Skeletal muscle tissue (tissue), 4 donors: ENCODE data around the gene SSBP4. TPM values are rescaled to one million over a fixed set of nuclear protein-coding genes. Genes with fewer than 3 reads are reported as not detected.

Experiments
- H3K27ac ChIP-seq: one replicate; pipeline ENCODE4 v1.7.0; 2013; ENCODE audit warnings: mild to moderate bottlenecking, low read depth, low read length, inconsistent platforms
- H3K27me3 ChIP-seq, 3 donors: one replicate each; pipeline ENCODE4 v1.7.0; 2013; ENCODE audit warnings: low read length in 3 of 3; ENCODE audit not compliant: control insufficient read depth in 3 of 3, insufficient read depth in 3 of 3
- H3K36me3 ChIP-seq, 3 donors: one replicate each; pipeline ENCODE4 v1.7.0; 2013; ENCODE audit warnings: low read length in 3 of 3; ENCODE audit not compliant: control insufficient read depth in 3 of 3, insufficient read depth in 3 of 3
- H3K4me1 ChIP-seq, 3 donors: one replicate each; pipeline ENCODE4 v1.7.0; 2013; ENCODE audit warnings: low read length in 3 of 3, mild to moderate bottlenecking in 3 of 3; ENCODE audit not compliant: control insufficient read depth in 3 of 3, insufficient read depth in 3 of 3
- H3K4me3 ChIP-seq, 3 donors: one replicate each; pipeline ENCODE4 v1.7.0; 2013; ENCODE audit warnings: low read length in 3 of 3
- H3K9ac ChIP-seq, 3 donors: one replicate each; pipeline ENCODE4 v1.7.0; 2013; ENCODE audit warnings: low read length in 3 of 3, mild to moderate bottlenecking in 3 of 3, moderate library complexity in 2 of 3, low read depth in 1 of 3
- H3K9me3 ChIP-seq, 3 donors: one replicate each; pipeline ENCODE4 v1.7.0; 2013; ENCODE audit warnings: low read length in 3 of 3; ENCODE audit not compliant: control insufficient read depth in 3 of 3
- total RNA-seq: library from RNA; depleted of rRNA; stranded (reverse); fragments of >200 nt; gene quantifications from one replicate; pipeline ENCODE4 v1.2.3, GENCODE V29; 2014
- donor health status: Osteomylitis.

SSBP4 gene
- total RNA-seq, 1 donor from 2014 or later, result 79.3 TPM

GRCh38 chr19:18465214-18465963, 46.2 kb downstream of the SSBP4 start:
- H3K27ac ChIP-seq, result peak overlapping the region; percentile 95
- peak overlapping the region; percentile 68 to 79 (median 72) for H3K9ac ChIP-seq
- H3K9me3 ChIP-seq, result no peaks in the 10 kb centered on the region
- peaks cover 4 to 20% (median 17%) of the 10 kb centered on the region in 3 donors for H3K36me3 ChIP-seq
- H3K4me3 ChIP-seq, result peak overlapping the region; percentile 23 to 52 (median 31)
- no peaks in the 10 kb centered on the region for H3K27me3 ChIP-seq
- H3K4me1 ChIP-seq, result peaks cover 89 to 90% (median 89%) of the 10 kb centered on the region in 3 donors

- peak overlapping the region; percentile 95 for H3K27ac ChIP-seq
- H3K9ac ChIP-seq, result peak overlapping the region; percentile 8 to 79 (median 23)
- H3K4me1 ChIP-seq, result peaks cover 88 to 89% (median 89%) of the 10 kb centered on the region in 3 donors
- H3K36me3 ChIP-seq, result peaks cover 4 to 18% (median 15%) of the 10 kb centered on the region in 3 donors
- H3K4me3 ChIP-seq, result no peak overlapping the region
- no peaks in the 10 kb centered on the region for H3K27me3 ChIP-seq
- H3K9me3 ChIP-seq, result no peaks in the 10 kb centered on the region
Observed at GRCh38 chr19:18465964-18466339, 46.8 kb downstream of the SSBP4 start.

GRCh38 chr19:18466354-18466753, 47.2 kb downstream of the SSBP4 start:
- peak overlapping the region; percentile 8 to 79 (median 32) for H3K9ac ChIP-seq
- no peaks in the 10 kb centered on the region for H3K27me3 ChIP-seq
- peaks cover 3 to 14% (median 12%) of the 10 kb centered on the region in 3 donors for H3K36me3 ChIP-seq
- H3K4me3 ChIP-seq, result no peak overlapping the region
- no peaks in the 10 kb centered on the region for H3K9me3 ChIP-seq
- H3K4me1 ChIP-seq, result peaks cover 84 to 87% (median 85%) of the 10 kb centered on the region in 3 donors
- peak overlapping the region; percentile 95 for H3K27ac ChIP-seq

GRCh38 chr19:18467978-18468377, 48.8 kb downstream of the SSBP4 start:
- Histone ChIP-seq H3K9ac (peak overlapping the region in 2 of 3 donors; percentile 64 to 66), H3K36me3 (peaks cover 12 to 17% (median 13%) of the 10 kb centered on the region in 3 donors), H3K27ac (peak overlapping the region; percentile 84), H3K4me3 (no peak overlapping the region), H3K4me1 (peaks cover 72 to 74% (median 73%) of the 10 kb centered on the region in 3 donors), H3K9me3 (no peaks in the 10 kb centered on the region), H3K27me3 (no peaks in the 10 kb centered on the region)

- H3K27ac ChIP-seq, result peak overlapping the region; percentile 84
- H3K4me3 ChIP-seq, result no peak overlapping the region
- peaks cover 12 to 17% (median 13%) of the 10 kb centered on the region in 3 donors for H3K36me3 ChIP-seq
- H3K4me1 ChIP-seq, result peaks cover 76 to 78% (median 77%) of the 10 kb centered on the region in 3 donors
- H3K27me3 ChIP-seq, result no peaks in the 10 kb centered on the region
- H3K9me3 ChIP-seq, result no peaks in the 10 kb centered on the region
- peak overlapping the region in 2 of 3 donors; percentile 64 to 66 for H3K9ac ChIP-seq
Observed at GRCh38 chr19:18468517-18468916, 49.3 kb downstream of the SSBP4 start.

GRCh38 chr19:18469069-18469846, 50.1 kb downstream of the SSBP4 start:
- no peaks in the 10 kb centered on the region for H3K27me3 ChIP-seq
- H3K4me3 ChIP-seq, result peak overlapping the region in 2 of 3 donors; percentile 9 to 13
- no peaks in the 10 kb centered on the region for H3K9me3 ChIP-seq
- H3K4me1 ChIP-seq, result peaks cover 78 to 80% (median 79%) of the 10 kb centered on the region in 3 donors
- peak overlapping the region; percentile 84 for H3K27ac ChIP-seq
- peak overlapping the region; percentile 39 to 66 (median 51) for H3K9ac ChIP-seq
- H3K36me3 ChIP-seq, result peaks cover 9 to 15% (median 13%) of the 10 kb centered on the region in 3 donors

- Histone ChIP-seq H3K4me1 (peaks cover 78 to 79% (median 78%) of the 10 kb centered on the region in 3 donors), H3K27ac (no peak overlapping the region), H3K36me3 (peaks cover 9 to 13% (median 13%) of the 10 kb centered on the region in 3 donors), H3K4me3 (no peak overlapping the region), H3K9me3 (no peaks in the 10 kb centered on the region), H3K9ac (peak overlapping the region in 1 of 3 donors; percentile 33), H3K27me3 (no peaks in the 10 kb centered on the region)
Observed at GRCh38 chr19:18470787-18471186, 51.6 kb downstream of the SSBP4 start.

- peak overlapping the region; percentile 37 for H3K27ac ChIP-seq
- H3K27me3 ChIP-seq, result no peaks in the 10 kb centered on the region
- H3K9ac ChIP-seq, result peak overlapping the region in 2 of 3 donors; percentile 43 to 45
- H3K36me3 ChIP-seq, result peaks cover 11 to 16% (median 13%) of the 10 kb centered on the region in 3 donors
- peaks cover 75 to 81% (median 80%) of the 10 kb centered on the region in 3 donors for H3K4me1 ChIP-seq
- H3K9me3 ChIP-seq, result no peaks in the 10 kb centered on the region
- H3K4me3 ChIP-seq, result no peak overlapping the region
Observed at GRCh38 chr19:18473003-18473705, 54.0 kb downstream of the SSBP4 start.

GRCh38 chr19:18473706-18474087, 54.5 kb downstream of the SSBP4 start:
- H3K4me3 ChIP-seq, result no peak overlapping the region
- H3K9me3 ChIP-seq, result no peaks in the 10 kb centered on the region
- H3K36me3 ChIP-seq, result peaks cover 11 to 16% (median 13%) of the 10 kb centered on the region in 3 donors
- H3K27me3 ChIP-seq, result no peaks in the 10 kb centered on the region
- peaks cover 75 to 81% (median 80%) of the 10 kb centered on the region in 3 donors for H3K4me1 ChIP-seq
- peak overlapping the region; percentile 37 for H3K27ac ChIP-seq
- H3K9ac ChIP-seq, result peak overlapping the region in 2 of 3 donors; percentile 21 to 45
